ENCODE measurements around the gene FAM227B.

DNA sequence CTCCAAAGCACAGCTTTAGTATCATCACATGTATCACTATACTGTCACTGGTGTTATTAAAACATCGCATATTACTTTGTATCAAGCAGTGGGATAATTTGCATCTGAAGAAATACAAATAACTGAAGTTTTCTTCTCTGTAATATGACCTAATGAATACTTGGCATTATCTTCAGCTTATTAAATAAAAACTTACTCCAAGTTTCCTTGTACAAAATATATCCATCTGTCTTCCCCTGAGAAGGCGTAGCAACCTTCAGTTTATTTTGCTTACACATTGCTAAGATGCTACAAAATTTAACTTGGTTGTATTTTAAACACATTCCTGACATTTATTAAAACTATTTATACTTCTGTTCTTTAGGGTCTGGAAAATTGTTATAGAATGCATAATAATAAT is 183.9 kb downstream of the FAM227B start:
- TF ChIP-seq POLR2A (IDR thresholded peaks at IDR 0.05; ENCODE audit: low read depth, low read length): no peak
- no peak for TF ChIP-seq TAF1 (IDR thresholded peaks at IDR 0.05; ENCODE audit: borderline replicate concordance, low read depth, low read length)
- TF ChIP-seq POLR2AphosphoS5 (IDR thresholded peaks at IDR 0.05; ENCODE audit: low read depth, low read length): no peak
